GM12864 (cell line): ENCODE measurements around the gene NINJ2.

ENCODE experiments used
- DNase-seq: peaks from one replicate; pipeline ENCODE4 v3.0.0-alpha.2; 2011; ENCODE audit warnings: low read depth
- H3K4me3 ChIP-seq: 2 replicates; pipeline ENCODE4 v1.5.1; 2011; ENCODE audit warnings: mild to moderate bottlenecking, low read depth, low read length, control low read depth
- CTCF ChIP-seq: IDR thresholded peaks from 2 replicates; pipeline ENCODE4 v1.5.1; 2011; ENCODE audit warnings: low read depth, mild to moderate bottlenecking, moderate library complexity, low read length, control low read depth, inconsistent platforms; ENCODE audit errors: missing control alignments

Gene NINJ2

GRCh38 chr12:619346-619745 is 43.9 kb downstream of the NINJ2 start:
- no peak for DNase-seq
- H3K4me3 ChIP-seq: no peak overlapping the region
- TF ChIP-seq CTCF: no peak

GRCh38 chr12:618605-619004 is 44.6 kb downstream of the NINJ2 start:
- no peak for TF ChIP-seq CTCF
- H3K4me3 ChIP-seq: no peak overlapping the region
- DNase-seq: no peak

- H3K4me3 ChIP-seq: no peak overlapping the region
- no peak for TF ChIP-seq CTCF
- DNase-seq: no peak
Observed at GRCh38 chr12:617304-617915, 45.8 kb downstream of the NINJ2 start.

GRCh38 chr12:615620-616019 is 47.6 kb downstream of the NINJ2 start:
- no peak for DNase-seq
- no peak overlapping the region for H3K4me3 ChIP-seq
- TF ChIP-seq CTCF: no peak

GRCh38 chr12:614411-614970 is 48.8 kb downstream of the NINJ2 start:
- peak; percentile 46 for TF ChIP-seq CTCF
- H3K4me3 ChIP-seq: no peak overlapping the region
- DNase-seq: no peak

- DNase-seq: no peak
- H3K4me3 ChIP-seq: no peak overlapping the region
- TF ChIP-seq CTCF: no peak
Observed at GRCh38 chr12:613996-614395, 49.2 kb downstream of the NINJ2 start.

GRCh38 chr12:612886-613285 is 50.4 kb downstream of the NINJ2 start:
- DNase-seq: no peak
- no peak overlapping the region for H3K4me3 ChIP-seq
- no peak for TF ChIP-seq CTCF
